Heart right ventricle (tissue), 16 donors: ENCODE data around the gene DOCK8. TPM values are rescaled to one million over a fixed set of nuclear protein-coding genes. Genes with fewer than 3 reads are reported as not detected.

Experiments used
- ATAC-seq, 8 donors: fragments of 200-7000 bp; cut with Tn5 transposase; one replicate each; pipeline ENCODE4 v1.9.1; 2020; ENCODE audit warnings: mild to moderate bottlenecking in 8 of 8, moderate library complexity in 8 of 8, moderate number of reproducible peaks in 1 of 8
- DNase-seq, 2 donors: peaks; one replicate each; pipeline ENCODE4 v3.0.0-alpha.2; 2020
- H3K27ac ChIP-seq, 10 donors: fragments of 200-600 bp; sonication (generic) in 2 of 10; one replicate each; pipeline versions ENCODE4 v1.5.0 to v1.8.0; 2020 to 2022; ENCODE audit warnings: mild to moderate bottlenecking in 3 of 10
- H3K27me3 ChIP-seq, 7 donors: fragments of 200-600 bp; one replicate each; pipeline ENCODE4 v1.8.0; 2021 to 2022; ENCODE audit warnings: mild to moderate bottlenecking in 2 of 7
- H3K36me3 ChIP-seq, 9 donors: fragments of 200-600 bp; sonication (generic) in 1 of 9; one replicate each; pipeline versions ENCODE4 v1.5.0 to v1.8.0; 2020 to 2022; ENCODE audit warnings: mild to moderate bottlenecking in 2 of 9
- H3K4me1 ChIP-seq, 9 donors: fragments of 200-600 bp; sonication (generic) in 1 of 9; one replicate each; pipeline versions ENCODE4 v1.5.0 to v1.8.0; 2020 to 2022; ENCODE audit warnings: mild to moderate bottlenecking in 4 of 9
- H3K4me3 ChIP-seq, 10 donors: fragments of 200-600 bp; sonication (generic) in 2 of 10; one replicate each; pipeline versions ENCODE4 v1.5.0 to v1.8.0; 2020 to 2022; ENCODE audit warnings: mild to moderate bottlenecking in 7 of 10, moderate library complexity in 2 of 10
- H3K9me3 ChIP-seq, 11 donors: fragments of 200-600 bp in 10 of 11; sonication (generic) in 2 of 11; one replicate each; pipeline versions ENCODE4 v1.5.0 to v1.8.0; 2013 to 2022; ENCODE audit warnings: mild to moderate bottlenecking in 2 of 11, control low read depth in 1 of 11, moderate library complexity in 1 of 11
- WGBS, 2 donors: extraction: QIAGEN DNeasy Blood & Tissue Kit; methylation state at CpG; one replicate each; pipeline ENCODE4 v1.1.7; 2013; ENCODE audit warnings: inconsistent platforms in 1 of 2; 5-methylcytosine and 5-hydroxymethylcytosine counted together
- intact Hi-C, 10 donors: fragments of 100-400 bp; cut with DNase I; formaldehyde crosslinking; loops; one replicate each; pipeline versions ENCODE4 v1.11.1 to v1.14.2; 2022
- polyA plus RNA-seq, 2 donors: library from polyadenylated mRNA; stranded (reverse); fragments of 200-250 nt; gene quantifications; one replicate each; pipeline ENCODE4 v1.2.3, GENCODE V29; 2013
- total RNA-seq, 10 donors: library from RNA; stranded (reverse); fragmentation: NEBNext Ultra II Directional in 3 of 10; extraction: Animal tissue kit (Norgen Biotek cat#: 25700) in 3 of 10; gene quantifications; one replicate each; pipeline versions ENCODE4 v1.2.1 to v1.2.4, GENCODE V29; 2021 to 2023
- TF ChIP-seq, protein P1 (sequence below), 9 donors: fragments of 200-600 bp; sonication (generic) in 2 of 9; IDR thresholded peaks; one replicate each; pipeline versions ENCODE4 v1.5.0 to v1.8.0; 2021 to 2022; ENCODE audit warnings: antibody characterized with exemption in 9 of 9, mild to moderate bottlenecking in 5 of 9, moderate library complexity in 1 of 9
- donor health status: Arrhythmogenic right ventricular cardiomyopathy.
- donor health status: ischemic (EF 13 %, LVEDD 7.1; RV severe dilation, severe dysfunction).
- donor health status: healthy with polysubstance abuse.
- donor health status: DM: no; HTN: yes; CAD: no.
- donor health status: DM: no; HTN: no; CAD: no.
- donor health status: ischemic (EF 25% LVEDD 6.9; RV normal size, moderate dysfunction).
- donor health status: ischemic (EF 25% LVEDD 5.7; RV mildly dilated, moderate dysfunction).
- donor health status: healthy.
- donor health status: DM: yes; HTN: yes; CAD: no.
- donor health status: Ischemic cardiomyopathy.
- donor health status: ischemic (EF 35%, LVEDD 5.7; RV mildly dilated, moderate dysfunction).
- donor health status: nonischemic (EF 11% LVEDD 7.7; RV severe dilation, severe dysfunction).
- donor health status: DM: yes; HTN: yes; CAD: no.
- donor health status: PGD.
- donor health status: ischemic (EF 29% LVEDD 5.4; RV normal size, mild dysfunction).
- donor health status: nonischemic (EF 23%, LVEDD 6.1; RV moderate dilation, normal function).

Gene DOCK8
- total and polyA plus RNA-seq, 12 donors: 0.83 to 24.3 (median 2.7) TPM

DNA sequence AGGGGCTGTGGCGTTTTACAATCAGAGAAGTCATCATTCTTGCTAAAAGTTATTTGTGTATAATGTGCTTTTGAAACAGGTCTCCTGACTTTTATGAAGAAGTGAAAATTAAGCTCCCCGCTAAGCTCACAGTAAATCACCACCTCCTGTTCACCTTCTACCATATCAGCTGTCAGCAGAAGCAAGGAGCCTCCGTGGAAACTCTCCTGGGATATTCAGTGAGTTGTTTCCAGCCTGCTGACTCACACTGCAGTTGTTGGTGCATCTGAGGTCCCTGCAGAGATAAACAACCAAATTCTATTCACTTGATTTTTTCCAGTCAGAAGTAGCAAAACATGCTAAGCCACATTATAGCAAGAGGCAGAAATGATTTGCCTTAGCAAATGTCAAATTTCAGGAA lies 156.7 kb downstream of the DOCK8 start:
- Histone ChIP-seq H3K36me3 (peaks cover 0 to 100% (median 0%) of the 10 kb centered on the region in 9 donors), H3K27me3 (no peaks in the 10 kb centered on the region), H3K4me3 (no peak overlapping the region), H3K9me3 (no peaks in the 10 kb centered on the region), H3K27ac (peak overlapping the region in 1 of 10 donors; percentile 18), H3K4me1 (peaks cover 0 to 20% (median 4%) of the 10 kb centered on the region in 9 donors)
- WGBS, 2 donors: 24 to 25% methylated on average over 3 of the region's 3 CpGs
- no peak for DNase-seq
- intact Hi-C loops: no loop called here
- TF ChIP-seq, protein P1, sequence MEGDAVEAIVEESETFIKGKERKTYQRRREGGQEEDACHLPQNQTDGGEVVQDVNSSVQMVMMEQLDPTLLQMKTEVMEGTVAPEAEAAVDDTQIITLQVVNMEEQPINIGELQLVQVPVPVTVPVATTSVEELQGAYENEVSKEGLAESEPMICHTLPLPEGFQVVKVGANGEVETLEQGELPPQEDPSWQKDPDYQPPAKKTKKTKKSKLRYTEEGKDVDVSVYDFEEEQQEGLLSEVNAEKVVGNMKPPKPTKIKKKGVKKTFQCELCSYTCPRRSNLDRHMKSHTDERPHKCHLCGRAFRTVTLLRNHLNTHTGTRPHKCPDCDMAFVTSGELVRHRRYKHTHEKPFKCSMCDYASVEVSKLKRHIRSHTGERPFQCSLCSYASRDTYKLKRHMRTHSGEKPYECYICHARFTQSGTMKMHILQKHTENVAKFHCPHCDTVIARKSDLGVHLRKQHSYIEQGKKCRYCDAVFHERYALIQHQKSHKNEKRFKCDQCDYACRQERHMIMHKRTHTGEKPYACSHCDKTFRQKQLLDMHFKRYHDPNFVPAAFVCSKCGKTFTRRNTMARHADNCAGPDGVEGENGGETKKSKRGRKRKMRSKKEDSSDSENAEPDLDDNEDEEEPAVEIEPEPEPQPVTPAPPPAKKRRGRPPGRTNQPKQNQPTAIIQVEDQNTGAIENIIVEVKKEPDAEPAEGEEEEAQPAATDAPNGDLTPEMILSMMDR (IDR thresholded peaks at IDR 0.05): no peak
- peak in 7 of 8 donors; percentile 17 to 89 (median 73) for ATAC-seq

DNA sequence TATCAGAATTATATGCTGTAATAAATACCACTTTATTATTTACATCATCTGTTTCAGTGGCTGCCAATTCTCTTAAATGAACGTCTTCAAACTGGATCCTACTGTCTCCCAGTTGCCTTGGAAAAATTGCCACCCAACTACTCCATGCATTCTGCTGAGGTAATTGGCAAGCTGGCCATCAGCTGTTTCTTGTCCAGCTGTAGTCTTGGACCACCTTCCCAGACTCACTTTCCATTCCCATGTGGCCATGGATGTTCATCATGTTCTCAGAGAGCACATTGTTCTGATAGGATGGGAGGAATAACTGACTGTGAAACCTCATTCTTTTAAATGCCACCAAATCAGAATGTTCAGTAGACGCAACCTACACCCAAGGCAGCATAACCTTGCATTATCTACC lies 157.5 kb downstream of the DOCK8 start:
- ATAC-seq: peak in 4 of 8 donors; percentile 34 to 70 (median 40)
- Histone ChIP-seq H3K36me3 (peaks cover 0 to 100% (median 0%) of the 10 kb centered on the region in 9 donors), H3K27me3 (peaks cover 0 to 6% (median 0%) of the 10 kb centered on the region in 7 donors), H3K9me3 (no peaks in the 10 kb centered on the region), H3K27ac (no peak overlapping the region), H3K4me1 (peaks cover 0 to 20% (median 4%) of the 10 kb centered on the region in 9 donors), H3K4me3 (no peak overlapping the region)
- intact Hi-C loops: no loop called here
- DNase-seq: no peak
- TF ChIP-seq, protein P1 (IDR thresholded peaks at IDR 0.05): no peak
- WGBS, 2 donors: 64 to 65% methylated on average over 2 of the region's 2 CpGs

DNA sequence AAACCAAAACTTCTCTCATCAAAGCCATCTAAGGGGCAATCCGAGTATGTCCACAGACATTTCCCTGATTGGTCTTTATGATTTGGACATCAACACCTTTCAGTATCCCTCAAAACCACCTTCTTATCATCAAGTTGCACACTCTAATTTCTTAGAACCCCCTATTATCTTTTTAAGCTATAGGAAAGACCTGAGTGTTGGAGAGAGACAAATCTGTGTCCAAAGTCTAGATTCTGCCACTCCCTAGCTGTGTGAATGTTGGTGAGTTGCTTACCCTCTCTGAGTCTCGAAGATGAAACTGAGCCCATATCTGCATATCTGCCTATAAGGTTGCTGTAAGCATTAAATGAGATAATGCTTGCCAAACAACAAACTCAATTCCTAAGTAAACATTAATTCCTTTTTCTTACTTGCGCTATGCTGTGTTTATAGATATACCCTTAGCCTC lies 159.1 kb downstream of the DOCK8 start:
- H3K27me3 ChIP-seq: peaks cover 0 to 10% (median under 1%) of the 10 kb centered on the region in 7 donors
- DNase-seq: no peak
- no peaks in the 10 kb centered on the region for H3K9me3 ChIP-seq
- intact Hi-C loops: no loop called here
- WGBS, 2 donors: 86 to 89% methylated on average over 3 of the region's 3 CpGs
- ATAC-seq: no peak
- H3K4me1 ChIP-seq: peaks cover 0 to 20% (median 4%) of the 10 kb centered on the region in 9 donors
- TF ChIP-seq, protein P1 (IDR thresholded peaks at IDR 0.05): no peak
- H3K36me3 ChIP-seq: peaks cover 0 to 100% (median 0%) of the 10 kb centered on the region in 9 donors
- H3K4me3 ChIP-seq: no peak overlapping the region
- no peak overlapping the region for H3K27ac ChIP-seq

DNA sequence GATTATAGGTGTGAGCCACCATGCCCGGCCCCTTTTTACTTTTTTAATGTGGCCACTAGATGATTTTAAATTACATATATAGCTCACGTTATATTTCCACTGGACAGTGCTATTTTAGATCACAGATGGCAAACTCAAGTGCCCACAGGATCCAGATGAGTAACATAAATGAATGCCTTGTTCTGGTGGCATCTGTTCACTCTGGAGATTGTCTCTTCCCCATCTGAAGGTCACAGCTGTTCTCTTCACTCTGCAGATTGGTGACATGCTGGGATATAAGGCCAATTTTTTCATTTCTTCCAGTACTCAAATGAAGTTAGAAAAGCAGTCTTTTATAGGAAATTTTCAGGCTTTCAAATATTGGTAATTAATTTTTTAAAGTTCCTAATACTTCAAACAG lies 160.1 kb downstream of the DOCK8 start:
- H3K27me3 ChIP-seq: peaks cover 0 to 20% (median 3%) of the 10 kb centered on the region in 7 donors
- intact Hi-C loops: no loop called here
- H3K27ac ChIP-seq: no peak overlapping the region
- TF ChIP-seq, protein P1 (IDR thresholded peaks at IDR 0.05): no peak
- H3K4me1 ChIP-seq: peaks cover 0 to 20% (median 4%) of the 10 kb centered on the region in 9 donors
- WGBS, 2 donors: 85 to 92% methylated on average over 2 of the region's 2 CpGs
- DNase-seq (no peak), ATAC-seq (no peak)
- H3K4me3 ChIP-seq: no peak overlapping the region
- peaks cover 0 to 100% (median 0%) of the 10 kb centered on the region in 9 donors for H3K36me3 ChIP-seq
- no peaks in the 10 kb centered on the region for H3K9me3 ChIP-seq
